HG03342 (cell line): ENCODE measurements around the gene FIGNL2.
"Not testable (repeated sequence)": the region's sequence is repeated elsewhere in the genome, so short reads cannot be mapped to it uniquely, and the experiment has no call there.

Source experiments
- ATAC-seq: cut with Tn5 transposase; IDR thresholded peaks from one replicate; pipeline ENCODE4 v1.9.1; 2021; ENCODE audit warnings: mild to moderate bottlenecking, moderate library complexity; ENCODE audit not compliant: unreplicated experiment

Gene FIGNL2, protein sequence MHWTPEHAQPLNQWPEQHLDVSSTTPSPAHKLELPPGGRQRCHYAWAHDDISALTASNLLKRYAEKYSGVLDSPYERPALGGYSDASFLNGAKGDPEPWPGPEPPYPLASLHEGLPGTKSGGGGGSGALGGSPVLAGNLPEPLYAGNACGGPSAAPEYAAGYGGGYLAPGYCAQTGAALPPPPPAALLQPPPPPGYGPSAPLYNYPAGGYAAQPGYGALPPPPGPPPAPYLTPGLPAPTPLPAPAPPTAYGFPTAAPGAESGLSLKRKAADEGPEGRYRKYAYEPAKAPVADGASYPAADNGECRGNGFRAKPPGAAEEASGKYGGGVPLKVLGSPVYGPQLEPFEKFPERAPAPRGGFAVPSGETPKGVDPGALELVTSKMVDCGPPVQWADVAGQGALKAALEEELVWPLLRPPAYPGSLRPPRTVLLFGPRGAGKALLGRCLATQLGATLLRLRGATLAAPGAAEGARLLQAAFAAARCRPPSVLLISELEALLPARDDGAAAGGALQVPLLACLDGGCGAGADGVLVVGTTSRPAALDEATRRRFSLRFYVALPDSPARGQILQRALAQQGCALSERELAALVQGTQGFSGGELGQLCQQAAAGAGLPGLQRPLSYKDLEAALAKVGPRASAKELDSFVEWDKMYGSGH

GRCh38 chr12:51848326-51848727 is at the start of gene FIGNL2:
TSS of gene FIGNL2 (minus strand) at chr12:51848718. CDS start at chr12:51822413, 26,305 bp downstream.
- no peak for ATAC-seq

DNA sequence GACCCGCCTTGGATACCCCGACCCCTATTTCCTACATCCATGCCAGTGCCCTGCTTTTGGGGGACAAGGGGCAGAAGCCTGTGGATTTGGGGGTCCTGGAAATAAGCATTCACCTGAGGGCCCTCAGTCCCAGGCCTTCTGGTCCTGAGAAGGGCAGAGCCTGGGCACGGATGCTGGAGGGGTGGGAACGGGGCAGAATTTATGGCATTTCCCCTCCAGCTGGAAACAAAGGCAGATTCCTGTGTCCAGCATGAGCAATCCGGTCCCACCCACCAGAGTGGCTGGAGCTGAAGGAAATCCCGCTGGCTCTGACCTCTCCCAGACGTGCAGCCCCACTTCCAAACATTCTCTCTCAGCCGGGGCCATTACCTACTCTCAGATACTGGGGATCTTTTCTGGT is 48.7 kb upstream of the FIGNL2 start:
- no peak for ATAC-seq

DNA sequence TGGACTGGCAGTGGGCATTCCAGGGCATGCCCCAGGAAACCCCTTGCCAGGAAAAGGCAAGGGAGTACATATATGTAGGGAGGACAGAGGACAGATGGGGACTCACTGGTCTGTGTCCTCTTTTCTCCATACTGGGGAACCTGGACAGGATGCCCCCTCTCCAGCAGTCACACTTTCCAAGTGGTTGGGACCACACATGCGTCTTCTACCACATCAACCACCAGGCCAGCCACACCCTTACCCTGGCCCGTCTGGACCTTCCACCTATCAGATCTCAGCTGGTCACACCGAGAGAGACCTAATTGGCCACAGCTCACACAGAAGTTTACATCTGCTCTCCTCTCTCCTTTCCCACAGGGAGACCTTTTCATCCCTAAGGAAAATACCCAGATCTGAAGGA is 47.7 kb upstream of the FIGNL2 start:
- ATAC-seq: no peak

DNA sequence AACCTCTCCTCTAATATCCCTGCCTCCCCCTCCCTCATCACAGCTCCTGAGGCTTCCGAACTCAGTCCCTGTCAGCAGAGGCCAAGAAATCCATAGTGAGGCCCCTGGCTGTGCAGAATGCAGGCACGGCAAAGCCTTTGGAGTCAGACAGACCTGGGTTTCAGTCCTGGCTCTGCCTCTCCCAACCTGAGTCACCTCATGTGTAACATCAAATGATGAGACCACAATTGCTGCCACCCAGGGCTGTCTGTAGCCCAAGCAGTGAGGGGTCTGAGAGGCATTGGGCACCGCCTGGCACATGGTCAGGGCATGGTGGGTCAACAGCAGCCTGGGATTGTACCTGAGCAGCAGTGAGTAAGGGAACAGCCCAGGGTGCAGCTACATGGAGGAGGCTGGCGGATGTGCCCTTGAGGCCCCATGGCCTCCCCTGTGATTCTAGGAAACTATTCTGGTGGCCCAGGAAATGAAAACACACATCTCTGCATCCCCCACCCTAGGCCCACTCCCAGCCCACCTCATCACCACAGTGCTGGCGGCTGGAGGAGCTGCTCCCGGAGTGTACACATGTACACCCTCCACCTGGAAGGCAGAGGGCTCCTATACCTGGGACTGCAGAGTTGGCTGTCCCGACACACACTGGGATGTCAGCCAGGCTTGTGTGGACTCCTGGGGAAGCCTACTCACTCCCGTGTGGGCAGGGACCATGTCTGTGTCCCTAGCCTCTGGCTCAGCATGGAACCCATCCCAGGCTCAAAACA is 47.0 kb upstream of the FIGNL2 start:
- no peak for ATAC-seq

GRCh38 chr12:51893786-51894185 is 45.3 kb upstream of the FIGNL2 start:
- ATAC-seq: no peak

DNA sequence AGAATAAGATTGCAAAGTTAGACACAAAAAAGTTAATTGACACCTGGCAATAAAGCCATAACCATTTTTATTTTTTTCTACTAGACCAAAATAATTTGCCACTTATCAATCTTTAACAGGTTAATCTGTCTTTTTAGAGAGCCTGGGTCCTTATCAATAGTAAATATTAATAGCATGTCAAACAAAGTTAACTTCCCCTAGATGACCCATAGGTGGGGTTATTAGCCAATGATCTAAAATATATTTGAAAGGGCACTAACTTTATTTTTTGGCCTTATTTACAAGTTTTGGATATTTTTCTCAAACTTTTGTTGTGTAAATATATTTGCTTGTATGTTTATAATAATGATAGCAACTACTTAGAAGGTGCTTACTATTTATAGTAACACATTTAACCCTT is 43.3 kb upstream of the FIGNL2 start:
- no peak for ATAC-seq

DNA sequence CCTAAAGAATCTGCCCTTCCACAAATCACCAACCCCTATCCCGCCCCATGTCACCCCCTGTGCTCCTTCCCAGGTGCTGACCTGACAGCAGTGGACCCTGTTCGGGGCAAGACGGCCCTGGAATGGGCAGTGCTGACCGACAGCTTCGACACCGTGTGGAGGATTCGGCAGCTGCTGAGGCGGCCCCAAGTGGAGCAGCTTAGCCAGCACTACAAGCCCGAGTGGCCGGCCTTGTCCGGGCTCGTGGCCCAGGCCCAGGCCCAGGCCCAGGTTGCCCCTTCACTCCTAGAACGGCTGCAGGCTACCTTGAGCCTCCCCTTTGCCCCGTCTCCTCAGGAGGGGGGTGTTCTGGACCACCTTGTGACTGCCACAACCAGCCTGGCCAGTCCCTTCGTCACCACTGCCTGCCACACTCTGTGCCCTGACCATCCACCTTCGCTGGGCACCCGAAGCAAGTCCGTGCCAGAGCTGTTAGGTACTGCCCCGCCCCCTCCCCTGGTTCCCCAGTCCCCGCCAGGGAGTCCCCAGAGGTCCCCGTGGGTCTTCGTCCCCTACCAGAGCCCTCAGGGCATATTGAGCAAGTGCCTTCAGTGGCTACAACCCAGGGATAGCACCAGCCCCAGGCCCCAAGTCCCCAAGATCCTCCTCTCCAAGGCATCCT is 42.1 kb upstream of the FIGNL2 start:
- ATAC-seq: no peak

GRCh38 chr12:51890133-51890464 is 41.6 kb upstream of the FIGNL2 start:
- ATAC-seq: no peak

- ATAC-seq: no peak
Measured at GRCh38 chr12:51889216-51890132, 41.0 kb upstream of the FIGNL2 start.

DNA sequence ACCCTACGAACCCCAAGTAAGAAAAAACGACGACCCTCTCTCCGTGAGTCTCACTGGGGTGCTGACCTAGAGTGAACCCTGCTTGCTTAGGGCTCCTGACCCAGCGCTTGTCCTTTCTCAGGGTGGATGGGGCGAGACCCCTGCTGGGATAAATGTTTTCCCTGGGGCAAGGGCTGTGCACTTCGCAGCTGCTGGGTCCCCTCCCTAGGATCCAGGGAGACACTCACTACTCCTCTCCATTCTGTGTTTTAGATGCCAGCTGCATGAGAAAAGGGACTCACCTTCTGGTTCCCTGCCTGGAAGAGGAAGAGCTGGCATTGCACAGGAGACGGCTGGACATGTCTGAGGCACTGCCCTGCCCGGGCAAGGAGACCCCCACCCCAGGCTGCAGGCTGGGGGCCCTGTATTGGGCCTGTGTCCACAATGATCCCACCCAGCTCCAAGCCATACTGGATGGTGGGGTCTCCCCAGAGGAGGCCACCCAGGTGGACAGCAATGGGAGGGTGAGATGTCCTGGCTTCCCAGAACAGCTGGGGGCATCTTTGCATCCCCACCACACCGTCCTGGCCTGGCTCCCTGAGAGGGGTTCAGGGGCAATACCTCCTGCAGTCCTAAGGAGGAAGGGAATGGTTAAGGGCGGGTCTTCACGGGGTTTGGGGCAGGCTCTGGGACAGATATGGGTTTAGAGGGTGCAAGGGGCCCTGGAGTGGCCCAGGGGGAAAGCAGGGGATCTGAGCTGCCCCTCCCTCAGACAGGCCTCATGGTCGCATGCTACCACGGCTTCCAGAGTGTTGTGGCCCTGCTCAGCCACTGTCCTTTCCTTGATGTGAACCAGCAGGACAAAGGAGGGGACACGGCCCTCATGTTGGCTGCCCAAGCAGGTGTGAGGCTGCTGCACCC is 40.0 kb upstream of the FIGNL2 start:
- no peak for ATAC-seq

DNA sequence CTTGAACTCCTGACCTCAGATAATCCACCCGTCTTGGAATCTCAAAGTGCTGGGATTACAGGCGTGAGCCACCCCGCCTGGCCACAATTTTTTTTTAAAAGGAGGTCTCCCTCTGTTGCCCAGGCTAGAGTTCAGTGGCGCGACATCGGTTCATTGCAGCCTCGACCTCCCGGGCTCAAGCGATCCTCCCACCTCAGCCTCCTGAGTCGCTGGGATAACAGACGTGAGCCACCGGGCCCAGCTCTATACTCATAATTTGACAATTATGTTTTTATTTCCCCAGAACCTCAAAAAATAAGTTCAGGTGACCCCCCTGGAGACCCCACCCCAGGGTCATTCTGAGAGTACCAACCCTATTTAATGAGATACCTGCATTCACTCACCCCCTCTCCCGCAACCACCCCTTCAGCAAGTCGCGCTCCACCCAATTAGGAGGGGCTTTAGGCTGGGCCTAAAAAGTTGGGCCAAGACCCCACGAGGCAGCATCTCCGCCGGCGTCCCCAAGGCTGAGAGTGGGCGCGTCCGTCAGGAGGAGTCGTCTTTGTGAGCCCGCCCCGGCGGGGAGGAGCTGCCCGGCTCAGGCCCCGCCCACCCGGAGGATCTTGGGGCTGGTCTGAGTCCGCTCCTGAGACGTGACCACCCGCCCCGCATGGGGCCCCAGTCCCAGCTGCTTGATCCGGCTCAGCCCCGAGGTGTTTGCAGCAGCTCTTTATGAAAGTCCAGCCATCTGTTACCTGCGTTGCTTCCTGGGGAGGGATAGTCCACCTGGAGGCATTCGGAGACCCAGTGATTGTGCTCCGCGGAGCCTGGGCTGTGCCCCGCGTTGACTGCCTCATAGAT is 39.2 kb upstream of the FIGNL2 start, which contains the start of gene ANKRD33:
Gene ANKRD33 (plus strand): TSS at position 628 of the 840 bp plus-strand sequence. CDS start 84 bp downstream, at position 712.
- no peak for ATAC-seq

DNA sequence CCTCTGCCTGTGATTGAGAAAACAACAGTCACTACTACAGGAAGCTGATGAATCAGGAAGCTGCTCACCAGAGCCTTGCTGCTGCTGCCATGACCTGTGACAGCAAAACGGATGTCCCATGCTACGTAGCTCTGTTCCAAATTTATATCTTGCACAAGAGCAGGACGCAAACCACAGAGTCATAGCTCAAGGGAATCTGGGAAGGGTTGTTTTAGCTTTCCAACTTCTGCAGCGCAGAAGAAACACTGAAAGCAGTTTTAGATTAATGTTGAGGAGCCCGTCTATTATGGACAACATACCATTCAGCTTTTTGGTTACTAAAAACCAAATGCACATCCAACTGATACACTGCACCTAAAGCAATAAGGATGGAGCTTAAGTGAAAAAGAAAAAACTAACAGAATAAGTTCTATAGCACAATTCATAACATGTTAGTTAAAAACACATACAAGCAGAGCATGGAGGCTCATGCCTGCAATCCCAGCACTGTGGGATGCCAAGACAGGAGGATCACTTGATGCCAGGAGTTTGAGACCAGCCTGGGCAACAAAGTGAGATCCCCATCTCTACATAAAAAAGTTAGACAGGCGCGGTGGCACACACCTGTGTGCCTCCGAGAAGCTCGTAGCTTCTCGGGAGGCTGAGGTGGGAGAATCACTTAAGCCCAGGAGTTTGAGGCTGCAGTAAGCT is 37.6 kb upstream of the FIGNL2 start:
- no peak for ATAC-seq

- not testable (repeated sequence) for ATAC-seq
Measured at GRCh38 chr12:51885294-51886020, 36.9 kb upstream of the FIGNL2 start.

DNA sequence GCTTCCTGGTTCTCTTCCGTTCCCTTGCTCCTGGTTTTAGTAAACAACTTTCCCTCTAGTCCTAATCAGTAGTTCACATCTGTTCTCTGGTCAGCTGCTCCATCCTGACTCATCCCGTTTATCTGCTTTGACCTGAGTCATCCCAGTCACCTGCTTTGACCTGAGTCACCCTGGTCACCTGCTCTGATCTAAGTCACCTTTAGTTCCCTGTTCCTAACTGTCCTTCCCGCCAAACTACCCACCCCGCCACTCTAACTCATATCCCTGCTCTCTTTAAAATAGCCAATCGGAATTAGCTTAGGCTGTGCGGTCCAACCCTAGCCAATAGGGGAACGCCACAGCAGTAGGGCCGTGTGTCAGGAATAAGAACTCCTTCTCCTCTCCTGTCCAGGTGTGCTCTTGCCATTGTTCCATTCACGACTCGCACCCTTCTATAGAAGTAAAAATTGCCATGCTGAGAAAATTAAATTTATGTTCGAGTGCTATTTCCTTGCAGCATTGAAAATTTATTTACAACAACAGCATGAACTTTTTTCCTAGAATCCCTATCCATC is 36.2 kb upstream of the FIGNL2 start:
- ATAC-seq: no peak

- ATAC-seq: no peak
Measured at GRCh38 chr12:51883998-51884675, 35.6 kb upstream of the FIGNL2 start.

GRCh38 chr12:51883295-51883694 is 34.8 kb upstream of the FIGNL2 start:
- no peak for ATAC-seq
